Natural killer cell (primary cell): ENCODE data around the gene LDLRAD4. TPM values are rescaled to one million over a fixed set of nuclear protein-coding genes. Genes with fewer than 3 reads are reported as not detected.

Source experiments
- ATAC-seq, 3 donors: fragments of 150-1000 bp in 2 of 3; fragments of 200-7000 bp in 1 of 3; cut with Tn5 transposase; 1 replicate in 1 of 3; 2 replicates in 2 of 3; pipeline ENCODE4 v1.10.0; 2021; ENCODE audit warnings: mild to moderate bottlenecking in 2 of 3, moderate library complexity in 2 of 3
- DNase-seq, 2 donors: peaks; one replicate each; pipeline versions ENCODE4 v3.0.0 to v3.0.0-alpha.2; 2013 to 2021; ENCODE audit warnings: mixed read lengths in 1 of 2
- H3K27ac ChIP-seq: one replicate; pipeline ENCODE4 v1.5.1; 2013; ENCODE audit warnings: mild to moderate bottlenecking, low read length
- H3K27me3 ChIP-seq: one replicate; pipeline ENCODE4 v1.6.1; 2013; ENCODE audit warnings: low read length; ENCODE audit not compliant: control insufficient read depth, insufficient read depth
- H3K36me3 ChIP-seq: one replicate; pipeline ENCODE4 v1.6.1; 2013; ENCODE audit warnings: low read length; ENCODE audit not compliant: control insufficient read depth, insufficient read depth
- H3K4me1 ChIP-seq: one replicate; pipeline ENCODE4 v1.6.1; 2013; ENCODE audit warnings: low read length; ENCODE audit not compliant: control insufficient read depth, insufficient read depth
- H3K4me3 ChIP-seq: one replicate; pipeline ENCODE4 v1.5.1; 2013; ENCODE audit warnings: low read length
- H3K9me3 ChIP-seq: one replicate; pipeline ENCODE4 v1.6.1; 2013; ENCODE audit warnings: low read length; ENCODE audit not compliant: control insufficient read depth, insufficient read depth
- H3K27ac Mint-ChIP-seq, 2 donors: one replicate each; pipeline ENCODE4 v1.8.0; 2022; ENCODE audit warnings: mild to moderate bottlenecking in 2 of 2, mixed read lengths in 2 of 2, moderate library complexity in 1 of 2
- H3K27me3 Mint-ChIP-seq, 2 donors: one replicate each; pipeline ENCODE4 v1.8.0; 2022; ENCODE audit warnings: low read depth in 2 of 2, mixed read lengths in 2 of 2
- H3K36me3 Mint-ChIP-seq: one replicate; pipeline ENCODE4 v1.8.0; 2022; ENCODE audit warnings: mixed read lengths
- H3K4me1 Mint-ChIP-seq, 2 donors: one replicate each; pipeline ENCODE4 v1.8.0; 2022; ENCODE audit warnings: mixed read lengths in 2 of 2
- H3K4me3 Mint-ChIP-seq: one replicate; pipeline ENCODE4 v1.8.0; 2022; ENCODE audit warnings: mild to moderate bottlenecking, moderate library complexity, mixed read lengths
- H3K9me3 Mint-ChIP-seq, 2 donors: one replicate each; pipeline ENCODE4 v1.8.0; 2022; ENCODE audit warnings: mixed read lengths in 2 of 2
- WGBS: methylation state at CpG from one replicate; pipeline ENCODE4 v1.1.7; 2013; ENCODE audit warnings: missing lambda C conversion rate; ENCODE audit not compliant: insufficient coverage; 5-methylcytosine and 5-hydroxymethylcytosine counted together
- intact Hi-C: fragments of 100-400 bp; cut with micrococcal nuclease; formaldehyde crosslinking; loops from one replicate; pipeline ENCODE4 v1.14.2; 2022
- total RNA-seq, 4 donors: library from RNA; stranded (reverse); fragments of 120-200 nt in 1 of 4; gene quantifications; one replicate each; pipeline versions ENCODE4 v1.2.3 to v1.2.4, GENCODE V29; 2013 to 2022
- TF ChIP-seq, protein P1 (sequence below): fragments of 200-600 bp; IDR thresholded peaks from one replicate; pipeline ENCODE4 v1.8.0; 2022; ENCODE audit warnings: antibody characterized with exemption

The LDLRAD4 gene
- total RNA-seq, 3 donors from 2014 or later (not counting 1 experiment from before 2014, with no cell fraction given), result 24.0 to 36.3 (median 29.2) TPM

DNA sequence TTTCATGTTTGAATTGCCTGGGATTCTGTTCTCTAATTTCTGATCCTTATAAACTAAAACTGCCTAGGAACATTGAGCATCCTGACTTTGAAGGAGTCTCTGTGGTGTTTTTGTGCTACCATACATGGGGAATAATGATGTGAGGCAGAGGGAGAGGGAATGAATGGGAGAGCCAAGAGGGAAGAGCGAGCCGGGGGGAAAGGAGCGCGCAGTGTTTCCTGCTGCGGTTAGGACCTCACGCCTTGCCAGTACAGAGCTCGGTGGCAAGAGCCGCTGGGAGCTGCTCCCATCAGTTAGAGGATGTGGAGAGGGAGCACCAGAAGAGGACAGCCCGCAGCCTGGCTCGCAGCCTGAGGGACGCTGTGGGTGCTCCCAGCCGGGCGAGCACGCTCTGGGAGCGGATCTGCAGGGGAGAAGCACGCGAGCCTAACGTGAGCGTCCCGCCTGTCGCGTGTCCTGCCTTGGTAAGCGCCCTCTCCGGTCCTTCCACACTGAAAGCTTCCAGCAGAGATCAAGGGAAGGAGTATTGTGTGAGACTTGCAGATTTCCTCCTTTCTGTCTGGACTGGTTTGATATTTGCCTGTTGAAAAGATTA lies 393.1 kb downstream of the LDLRAD4 start:
- no peaks in the 10 kb centered on the region for H3K36me3 Mint-ChIP-seq
- Histone ChIP-seq H3K4me3 (peak overlapping the region; percentile 22), H3K27ac (peak overlapping the region; percentile 37), H3K36me3 (no peaks in the 10 kb centered on the region), H3K9me3 (no peaks in the 10 kb centered on the region), H3K4me1 (peaks cover 64% of the 10 kb centered on the region), H3K27me3 (peaks cover 16% of the 10 kb centered on the region)
- no peak for DNase-seq
- TF ChIP-seq, protein P1, sequence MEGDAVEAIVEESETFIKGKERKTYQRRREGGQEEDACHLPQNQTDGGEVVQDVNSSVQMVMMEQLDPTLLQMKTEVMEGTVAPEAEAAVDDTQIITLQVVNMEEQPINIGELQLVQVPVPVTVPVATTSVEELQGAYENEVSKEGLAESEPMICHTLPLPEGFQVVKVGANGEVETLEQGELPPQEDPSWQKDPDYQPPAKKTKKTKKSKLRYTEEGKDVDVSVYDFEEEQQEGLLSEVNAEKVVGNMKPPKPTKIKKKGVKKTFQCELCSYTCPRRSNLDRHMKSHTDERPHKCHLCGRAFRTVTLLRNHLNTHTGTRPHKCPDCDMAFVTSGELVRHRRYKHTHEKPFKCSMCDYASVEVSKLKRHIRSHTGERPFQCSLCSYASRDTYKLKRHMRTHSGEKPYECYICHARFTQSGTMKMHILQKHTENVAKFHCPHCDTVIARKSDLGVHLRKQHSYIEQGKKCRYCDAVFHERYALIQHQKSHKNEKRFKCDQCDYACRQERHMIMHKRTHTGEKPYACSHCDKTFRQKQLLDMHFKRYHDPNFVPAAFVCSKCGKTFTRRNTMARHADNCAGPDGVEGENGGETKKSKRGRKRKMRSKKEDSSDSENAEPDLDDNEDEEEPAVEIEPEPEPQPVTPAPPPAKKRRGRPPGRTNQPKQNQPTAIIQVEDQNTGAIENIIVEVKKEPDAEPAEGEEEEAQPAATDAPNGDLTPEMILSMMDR, result no peak
- 6% methylated on average over 24 of the region's 24 CpGs for WGBS
- peak overlapping the region; percentile 72 for H3K4me3 Mint-ChIP-seq
- peaks cover 67 to 68% of the 10 kb centered on the region in 2 donors for H3K4me1 Mint-ChIP-seq
- peak overlapping the region; percentile 46 to 80 for H3K27ac Mint-ChIP-seq
- intact Hi-C loops, result loop anchor here (10.0 kb wide), 1 partner anchor 697 kb away; no protein-coding TSS in a partner anchor
- peaks cover 25 to 46% of the 10 kb centered on the region in 2 donors for H3K27me3 Mint-ChIP-seq
- ATAC-seq, result peak in 1 of 3 donors; percentile 9
- no peaks in the 10 kb centered on the region for H3K9me3 Mint-ChIP-seq

DNA sequence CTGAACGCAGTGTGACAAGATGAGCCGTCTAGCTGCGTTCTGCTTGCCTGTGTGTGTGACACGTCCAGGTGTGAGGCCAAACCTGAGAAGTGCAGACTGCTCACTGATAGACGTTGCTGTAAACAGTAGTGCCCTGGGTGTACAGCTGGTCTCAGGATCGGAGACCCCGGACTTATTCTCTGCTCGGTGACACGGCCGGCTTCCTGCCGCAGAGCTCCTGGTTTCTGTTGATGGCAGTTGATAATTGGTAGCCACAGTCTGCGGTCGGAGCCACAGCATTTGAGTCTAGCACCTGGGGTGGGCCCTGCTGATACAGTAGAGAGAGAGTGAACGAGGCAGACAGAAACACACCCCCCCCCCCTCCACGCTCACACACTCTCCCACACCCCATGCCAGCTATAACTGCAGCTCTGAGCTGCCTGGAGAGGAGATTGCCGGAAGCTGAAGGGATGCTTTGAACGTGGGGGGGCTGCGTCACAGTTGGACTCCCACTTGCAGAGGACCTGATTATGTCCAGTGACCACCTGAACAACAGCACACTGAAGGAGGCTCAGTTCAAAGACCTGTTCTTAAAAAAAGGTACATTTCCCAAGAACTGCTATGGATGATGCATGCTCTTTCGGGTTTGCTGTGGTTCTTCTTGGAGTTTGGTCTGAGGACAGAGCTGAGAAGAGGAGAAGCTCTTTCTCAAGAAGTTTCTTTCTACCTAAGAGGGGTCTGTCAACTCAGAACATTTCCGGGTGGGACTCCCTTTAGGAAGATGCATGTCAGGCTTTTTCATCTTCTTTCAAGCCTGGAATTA lies 393.8 kb downstream of the LDLRAD4 start:
- Histone ChIP-seq H3K9me3 (no peaks in the 10 kb centered on the region), H3K4me1 (peaks cover 64% of the 10 kb centered on the region), H3K27ac (peak overlapping the region; percentile 37), H3K27me3 (peaks cover 16% of the 10 kb centered on the region), H3K36me3 (no peaks in the 10 kb centered on the region), H3K4me3 (peak overlapping the region; percentile 22)
- ATAC-seq (peak; percentile 68 to 77 (median 76)), DNase-seq (peak; percentile 54 to 87)
- peaks cover 25 to 46% of the 10 kb centered on the region in 2 donors for H3K27me3 Mint-ChIP-seq
- 4% methylated on average over 19 of the region's 20 CpGs for WGBS
- H3K4me1 Mint-ChIP-seq, result peaks cover 67 to 68% of the 10 kb centered on the region in 2 donors
- H3K27ac Mint-ChIP-seq, result peak overlapping the region; percentile 46 to 80
- no peaks in the 10 kb centered on the region for H3K36me3 Mint-ChIP-seq
- intact Hi-C loops, result loop anchor here (10.0 kb wide), 1 partner anchor 698 kb away; no protein-coding TSS in a partner anchor
- H3K4me3 Mint-ChIP-seq, result peak overlapping the region; percentile 72
- TF ChIP-seq, protein P1, result no peak
- H3K9me3 Mint-ChIP-seq, result no peaks in the 10 kb centered on the region

DNA sequence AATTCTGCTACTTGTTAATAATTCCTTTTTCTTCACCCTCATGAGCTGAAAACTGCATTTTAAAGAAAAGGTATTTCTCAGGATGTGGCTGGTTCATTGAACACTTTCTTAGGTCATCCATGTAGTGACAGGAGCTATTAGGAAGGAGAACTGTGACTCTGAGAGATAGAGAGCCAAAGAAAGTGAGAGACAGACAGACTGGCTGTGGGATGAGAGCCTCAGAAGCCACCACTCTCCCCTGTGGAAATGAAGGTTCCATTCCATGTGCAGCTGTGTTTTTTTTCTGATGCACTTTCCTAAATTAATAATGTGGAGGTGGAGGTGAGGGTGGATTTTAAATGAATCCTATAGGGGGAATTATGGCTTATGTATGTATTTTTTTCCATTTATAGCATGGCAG lies 394.5 kb downstream of the LDLRAD4 start:
- no peaks in the 10 kb centered on the region for H3K36me3 Mint-ChIP-seq
- Histone ChIP-seq H3K9me3 (no peaks in the 10 kb centered on the region), H3K27ac (no peak overlapping the region), H3K4me1 (peaks cover 64% of the 10 kb centered on the region), H3K36me3 (no peaks in the 10 kb centered on the region), H3K4me3 (no peak overlapping the region), H3K27me3 (peaks cover 16% of the 10 kb centered on the region)
- H3K27me3 Mint-ChIP-seq, result peaks cover 25 to 46% of the 10 kb centered on the region in 2 donors
- H3K4me3 Mint-ChIP-seq, result peak overlapping the region; percentile 72
- peaks cover 62 to 63% of the 10 kb centered on the region in 2 donors for H3K4me1 Mint-ChIP-seq
- no peak for ATAC-seq
- H3K9me3 Mint-ChIP-seq, result no peaks in the 10 kb centered on the region
- intact Hi-C loops, result loop anchor here (10.0 kb wide), 1 partner anchor 698 kb away; no protein-coding TSS in a partner anchor
- peak overlapping the region; percentile 18 to 80 for H3K27ac Mint-ChIP-seq
- DNase-seq, result no peak
- TF ChIP-seq, protein P1, result no peak
